ENCODE data around the gene ARRB1. TPM values are rescaled to one million over a fixed set of nuclear protein-coding genes. Genes with fewer than 3 reads are reported as not detected.
"Not testable (repeated sequence)": the region's sequence is repeated elsewhere in the genome, so short reads cannot be mapped to it uniquely, and the experiment has no call there.

The ARRB1 gene
- total and polyA plus RNA-seq, 2 donors, result 31.4 to 34.5 TPM

- DNase-seq (ENCODE audit: extremely low spot score); H3K27ac ChIP-seq (ENCODE audit: low read depth); H3K36me3 ChIP-seq (ENCODE audit: insufficient read depth); H3K4me3 ChIP-seq (ENCODE audit: low read depth, low read length); H3K4me1 ChIP-seq (ENCODE audit: insufficient read depth): not testable (repeated sequence)
- 94% methylated on average over 6 of the region's 6 CpGs for WGBS
These were observed 20.2 kb downstream of the ARRB1 start for GRCh38 chr11:75331304-75331703.

DNA sequence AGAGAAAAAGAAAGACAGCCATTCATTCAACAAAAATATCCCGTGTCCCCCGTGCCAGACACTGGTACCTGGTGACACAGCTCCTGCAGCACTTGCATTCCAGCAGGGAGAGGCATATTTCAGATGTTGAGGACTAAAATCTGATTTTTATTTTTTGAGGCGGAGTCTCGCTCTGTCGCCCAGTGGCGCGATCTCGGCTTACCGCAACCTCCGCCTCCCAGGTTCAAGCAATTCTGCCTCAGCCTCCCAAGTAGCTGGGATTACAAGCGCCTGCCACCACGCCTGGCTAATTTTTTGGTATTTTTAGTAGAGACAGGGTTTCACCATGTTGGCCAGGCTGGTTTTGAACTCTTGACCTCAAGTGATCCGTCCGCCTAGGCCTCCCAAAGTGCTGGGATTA is 20.6 kb downstream of the ARRB1 start:
- not testable (repeated sequence) for H3K4me1 ChIP-seq (ENCODE audit: insufficient read depth); H3K27ac ChIP-seq (ENCODE audit: low read depth); H3K4me3 ChIP-seq (ENCODE audit: low read depth, low read length); DNase-seq (ENCODE audit: extremely low spot score); H3K36me3 ChIP-seq (ENCODE audit: insufficient read depth)
- WGBS, result 90% methylated on average over 14 of the region's 14 CpGs

DNA sequence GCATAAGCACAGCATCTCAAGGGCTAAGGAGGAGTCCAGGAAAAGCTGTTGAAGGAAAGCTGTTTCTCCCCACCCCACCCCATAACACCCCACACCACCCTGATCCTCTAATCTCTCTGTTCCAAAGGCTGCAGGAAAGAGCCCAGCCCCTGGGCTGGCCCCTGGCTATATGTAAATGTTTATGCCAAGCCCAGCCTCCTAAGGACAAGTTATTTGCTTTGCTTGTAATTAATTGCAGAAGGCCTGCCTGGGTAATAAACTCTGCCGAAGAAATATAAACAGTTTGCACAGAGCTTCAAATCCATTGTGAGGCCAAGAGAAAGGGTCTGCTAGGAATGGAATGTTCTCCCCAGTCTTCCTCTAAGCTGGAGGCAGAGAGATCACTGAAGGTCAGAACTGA is 21.2 kb downstream of the ARRB1 start:
- 14% methylated on average over 1 of the region's 1 CpG for WGBS
- H3K36me3 ChIP-seq (ENCODE audit: insufficient read depth), result no peaks in the 10 kb centered on the region
- no peaks in the 10 kb centered on the region for H3K4me1 ChIP-seq (ENCODE audit: insufficient read depth)
- no peak for DNase-seq (ENCODE audit: extremely low spot score)
- no peak overlapping the region for H3K27ac ChIP-seq (ENCODE audit: low read depth)
- H3K4me3 ChIP-seq (ENCODE audit: low read depth, low read length), result no peak overlapping the region

GRCh38 chr11:75328426-75329277 is 22.8 kb downstream of the ARRB1 start:
- H3K4me1 ChIP-seq (ENCODE audit: insufficient read depth), result no peaks in the 10 kb centered on the region
- 18% methylated on average over 9 of the region's 9 CpGs for WGBS
- H3K27ac ChIP-seq (ENCODE audit: low read depth), result no peak overlapping the region
- peak; percentile 73 for DNase-seq (ENCODE audit: extremely low spot score)
- H3K36me3 ChIP-seq (ENCODE audit: insufficient read depth), result no peaks in the 10 kb centered on the region
- no peak overlapping the region for H3K4me3 ChIP-seq (ENCODE audit: low read depth, low read length)

DNA sequence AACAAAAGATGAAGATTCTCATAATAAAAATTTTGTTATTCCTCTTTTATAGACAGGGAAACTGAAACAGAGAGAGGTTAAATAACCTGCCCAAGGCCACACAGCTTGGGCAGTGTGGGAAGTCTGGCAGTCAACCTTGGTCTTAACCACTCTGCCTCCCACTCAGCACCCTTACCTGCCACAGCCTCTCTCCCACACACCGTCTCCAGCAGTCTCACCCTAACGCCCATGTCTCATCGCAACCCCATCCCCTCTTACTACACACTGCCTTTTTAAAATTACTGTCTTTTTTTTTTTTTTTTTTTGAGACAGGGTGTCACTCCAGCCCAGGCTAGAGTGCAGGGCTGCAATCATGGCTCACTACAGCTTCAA is 25.0 kb downstream of the ARRB1 start:
- Histone ChIP-seq H3K36me3 (ENCODE audit: insufficient read depth) (no peaks in the 10 kb centered on the region), H3K4me3 (ENCODE audit: low read depth, low read length) (no peak overlapping the region), H3K27ac (ENCODE audit: low read depth) (no peak overlapping the region), H3K4me1 (ENCODE audit: insufficient read depth) (no peaks in the 10 kb centered on the region)
- WGBS, result 83% methylated on average over 3 of the region's 3 CpGs
- DNase-seq (ENCODE audit: extremely low spot score), result no peak

DNA sequence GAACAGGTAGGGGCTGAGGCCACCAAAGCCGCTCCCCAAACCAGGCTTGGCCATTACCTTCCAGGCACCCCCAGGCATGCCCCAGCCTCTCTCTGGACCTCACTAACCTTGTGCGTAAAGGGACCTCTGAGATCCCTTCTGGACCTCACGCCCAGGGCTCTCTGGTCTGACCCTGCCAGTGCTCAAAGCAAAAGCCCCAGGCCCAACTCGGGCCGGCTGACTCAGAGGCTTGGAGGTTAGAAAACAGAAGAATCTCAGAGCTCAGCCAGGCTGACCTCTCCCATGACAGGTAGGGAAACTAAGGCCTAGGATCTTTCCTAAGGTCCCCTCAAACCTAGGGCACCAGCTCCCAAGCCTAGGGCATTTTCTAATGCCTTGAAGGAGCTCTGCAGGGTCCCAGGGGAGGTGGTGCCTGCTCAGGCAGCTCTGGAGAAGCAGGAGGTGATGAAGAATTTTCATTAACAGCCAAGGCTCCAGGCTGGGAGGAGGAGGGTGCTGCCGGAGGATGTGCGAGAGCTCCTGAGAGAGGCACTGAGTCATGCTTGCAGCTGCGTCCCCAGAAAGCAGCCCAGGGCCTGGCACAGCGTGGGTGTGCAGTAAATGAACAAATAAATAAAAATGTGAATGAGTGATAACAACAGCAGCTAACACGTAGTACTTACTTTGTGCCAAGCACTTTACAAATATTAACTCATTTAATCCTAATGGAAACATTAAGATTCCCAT is 25.6 kb downstream of the ARRB1 start:
- Histone ChIP-seq H3K4me3 (ENCODE audit: low read depth, low read length) (no peak overlapping the region), H3K4me1 (ENCODE audit: insufficient read depth) (no peaks in the 10 kb centered on the region), H3K36me3 (ENCODE audit: insufficient read depth) (no peaks in the 10 kb centered on the region), H3K27ac (ENCODE audit: low read depth) (no peak overlapping the region)
- DNase-seq (ENCODE audit: extremely low spot score), result no peak
- 55% methylated on average over 10 of the region's 10 CpGs for WGBS

DNA sequence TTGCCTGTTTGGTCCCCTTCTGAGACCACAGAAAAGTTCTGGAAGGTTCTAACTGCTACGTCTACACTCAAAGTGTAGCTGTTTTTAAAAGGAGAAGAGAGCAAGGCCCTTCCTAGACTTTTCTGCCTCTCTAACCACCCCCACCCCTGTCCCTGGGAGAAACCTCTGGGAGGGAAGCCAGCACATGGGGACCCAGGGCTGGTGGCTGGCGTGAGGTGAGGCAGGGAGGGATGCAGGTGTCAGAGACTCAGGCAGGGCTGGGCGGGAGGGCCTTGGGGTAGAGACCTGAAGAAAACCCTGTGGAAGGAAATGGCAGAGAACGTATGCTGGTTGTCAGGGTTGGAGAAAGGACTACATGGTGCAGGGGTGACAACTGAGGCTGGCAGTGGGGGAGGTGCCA is 26.7 kb downstream of the ARRB1 start:
- Histone ChIP-seq H3K4me1 (ENCODE audit: insufficient read depth) (no peaks in the 10 kb centered on the region), H3K36me3 (ENCODE audit: insufficient read depth) (no peaks in the 10 kb centered on the region), H3K27ac (ENCODE audit: low read depth) (no peak overlapping the region), H3K4me3 (ENCODE audit: low read depth, low read length) (no peak overlapping the region)
- DNase-seq (ENCODE audit: extremely low spot score), result no peak
- WGBS, result 92% methylated on average over 4 of the region's 4 CpGs

GRCh38 chr11:75324189-75324588 is 27.3 kb downstream of the ARRB1 start:
- no peak overlapping the region for H3K4me3 ChIP-seq (ENCODE audit: low read depth, low read length)
- DNase-seq (ENCODE audit: extremely low spot score), result no peak
- no peaks in the 10 kb centered on the region for H3K4me1 ChIP-seq (ENCODE audit: insufficient read depth)
- no peak overlapping the region for H3K27ac ChIP-seq (ENCODE audit: low read depth)
- 93% methylated on average over 12 of the region's 12 CpGs for whole genome bisulfite sequencing
- no peaks in the 10 kb centered on the region for H3K36me3 ChIP-seq (ENCODE audit: insufficient read depth)

- Histone ChIP-seq H3K27ac (ENCODE audit: low read depth) (no peak overlapping the region), H3K4me3 (ENCODE audit: low read depth, low read length) (no peak overlapping the region), H3K36me3 (ENCODE audit: insufficient read depth) (no peaks in the 10 kb centered on the region), H3K4me1 (ENCODE audit: insufficient read depth) (no peaks in the 10 kb centered on the region)
- WGBS, result 78% methylated on average over 7 of the region's 7 CpGs
- no peak for DNase-seq (ENCODE audit: extremely low spot score)
These were observed 27.9 kb downstream of the ARRB1 start for GRCh38 chr11:75323609-75324008.

DNA sequence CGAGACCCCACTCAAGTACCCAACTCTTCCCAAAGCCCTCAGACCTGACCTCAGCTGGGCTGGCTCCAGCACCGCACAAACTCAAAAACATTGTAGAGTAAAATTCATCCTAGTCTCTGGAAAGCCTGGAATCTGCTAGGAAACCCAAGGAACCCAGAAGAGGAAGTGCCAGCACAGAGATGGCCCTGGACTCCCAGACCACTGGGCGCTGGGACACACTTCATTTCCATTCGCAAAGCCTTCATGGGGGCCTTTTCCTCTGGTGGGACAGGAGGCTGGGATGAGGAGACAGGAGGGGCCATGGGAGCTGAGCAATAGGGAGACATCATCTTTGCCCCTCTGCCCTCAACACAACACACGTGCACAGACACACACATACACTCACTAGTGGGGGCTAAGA is 30.8 kb downstream of the ARRB1 start:
- Histone ChIP-seq H3K4me1 (ENCODE audit: insufficient read depth) (no peaks in the 10 kb centered on the region), H3K27ac (ENCODE audit: low read depth) (no peak overlapping the region), H3K36me3 (ENCODE audit: insufficient read depth) (no peaks in the 10 kb centered on the region), H3K4me3 (ENCODE audit: low read depth, low read length) (no peak overlapping the region)
- 91% methylated on average over 5 of the region's 5 CpGs for WGBS
- DNase-seq (ENCODE audit: extremely low spot score), result no peak

DNA sequence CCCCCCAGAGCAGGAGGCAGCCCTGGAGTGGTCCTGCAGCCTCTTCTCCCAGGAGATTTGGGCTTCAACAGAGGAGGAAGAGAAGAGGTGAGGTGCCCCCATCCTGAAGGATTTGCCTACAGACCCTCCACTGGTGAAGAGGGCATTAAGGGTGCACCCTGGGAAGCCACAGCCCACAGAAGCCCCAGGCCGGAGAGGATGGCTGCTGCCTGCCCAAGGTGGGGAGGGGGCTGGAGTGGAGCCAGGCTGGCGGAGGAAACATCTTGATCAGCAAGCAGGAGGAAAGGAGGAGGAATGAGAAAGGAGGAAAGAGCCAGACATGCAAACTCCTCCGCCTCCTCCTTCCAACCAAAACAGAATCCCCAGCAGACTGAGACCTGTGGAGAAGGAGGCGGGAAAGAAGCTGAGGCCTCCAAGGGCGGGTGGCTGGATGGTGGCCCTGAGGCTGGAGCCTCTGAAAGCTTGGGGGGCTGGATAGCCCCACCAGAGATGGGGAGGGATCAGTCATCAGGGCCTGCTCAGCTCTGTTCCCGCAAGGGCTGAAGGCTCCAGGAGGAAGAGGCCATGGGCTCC is 31.3 kb downstream of the ARRB1 start:
- no peak for DNase-seq (ENCODE audit: extremely low spot score)
- Histone ChIP-seq H3K36me3 (ENCODE audit: insufficient read depth) (no peaks in the 10 kb centered on the region), H3K4me1 (ENCODE audit: insufficient read depth) (no peaks in the 10 kb centered on the region), H3K4me3 (ENCODE audit: low read depth, low read length) (no peak overlapping the region), H3K27ac (ENCODE audit: low read depth) (no peak overlapping the region)
- WGBS, result 65% methylated on average over 6 of the region's 6 CpGs

GRCh38 chr11:75319035-75319877 is 32.2 kb downstream of the ARRB1 start:
- no peaks in the 10 kb centered on the region for H3K36me3 ChIP-seq (ENCODE audit: insufficient read depth)
- H3K4me3 ChIP-seq (ENCODE audit: low read depth, low read length), result no peak overlapping the region
- no peak overlapping the region for H3K27ac ChIP-seq (ENCODE audit: low read depth)
- no peak for DNase-seq (ENCODE audit: extremely low spot score)
- 71% methylated on average over 11 of the region's 11 CpGs for WGBS
- no peaks in the 10 kb centered on the region for H3K4me1 ChIP-seq (ENCODE audit: insufficient read depth)

GRCh38 chr11:75317446-75318122 is 33.9 kb downstream of the ARRB1 start:
- H3K4me1 ChIP-seq (ENCODE audit: insufficient read depth), result no peaks in the 10 kb centered on the region

More at GRCh38 chr11:75317446-75318122, 33.9 kb downstream of the ARRB1 start:
- Histone ChIP-seq H3K27ac (ENCODE audit: low read depth) (no peak overlapping the region), H3K4me3 (ENCODE audit: low read depth, low read length) (no peak overlapping the region), H3K36me3 (ENCODE audit: insufficient read depth) (no peaks in the 10 kb centered on the region)
- DNase-seq (ENCODE audit: extremely low spot score), result no peak
- 74% methylated on average over 12 of the region's 12 CpGs for WGBS

Data from urinary bladder (tissue), 4 donors.